HG02852 (cell line): ENCODE data around the gene XAB2.

Source experiments
- ATAC-seq: cut with Tn5 transposase; IDR thresholded peaks from one replicate; pipeline ENCODE4 v1.9.1; 2021; ENCODE audit warnings: mild to moderate bottlenecking, moderate library complexity; ENCODE audit not compliant: unreplicated experiment

XAB2 gene

GRCh38 chr19:7612282-7613274, 16.8 kb downstream of the XAB2 start:
- ATAC-seq, result no peak

GRCh38 chr19:7611541-7612279, 17.6 kb downstream of the XAB2 start:
- no peak for ATAC-seq

GRCh38 chr19:7610491-7611240, 18.7 kb downstream of the XAB2 start:
- no peak for ATAC-seq

- ATAC-seq, result no peak
These were observed 21.3 kb downstream of the XAB2 start for GRCh38 chr19:7607874-7608560.

- no peak for ATAC-seq
These were observed 22.0 kb downstream of the XAB2 start for GRCh38 chr19:7607212-7607873.

- ATAC-seq, result no peak
These were observed 23.1 kb downstream of the XAB2 start for GRCh38 chr19:7606289-7606688.

- no peak for ATAC-seq
These were observed 23.7 kb downstream of the XAB2 start for GRCh38 chr19:7605490-7606222.

- ATAC-seq, result no peak
These were observed 25.4 kb downstream of the XAB2 start for GRCh38 chr19:7603919-7604318.

- ATAC-seq, result no peak
These were observed 26.3 kb downstream of the XAB2 start for GRCh38 chr19:7602935-7603497.

GRCh38 chr19:7602240-7602934, 27.0 kb downstream of the XAB2 start:
- ATAC-seq, result no peak

- ATAC-seq, result no peak
These were observed 28.6 kb downstream of the XAB2 start for GRCh38 chr19:7600721-7601120.

- ATAC-seq, result no peak
These were observed 31.2 kb downstream of the XAB2 start for GRCh38 chr19:7598180-7598579.

GRCh38 chr19:7597689-7598088, 31.7 kb downstream of the XAB2 start:
- no peak for ATAC-seq

GRCh38 chr19:7596211-7596937, 33.0 kb downstream of the XAB2 start:
- no peak for ATAC-seq

- no peak for ATAC-seq
These were observed 33.7 kb downstream of the XAB2 start, which contains the start of gene CAMSAP3 for GRCh38 chr19:7595466-7596133. Gene CAMSAP3 (plus strand): TSS chr19:7595863. CDS start chr19:7596003, 140 bp downstream.

- no peak for ATAC-seq
These were observed 39.1 kb downstream of the XAB2 start for GRCh38 chr19:7590256-7590655.

- no peak for ATAC-seq
These were observed 39.5 kb downstream of the XAB2 start for GRCh38 chr19:7589822-7590221.
